HEK293 (cell line): ENCODE results near the gene TCP11.

ENCODE experiments used
- CTCF ChIA-PET: fragments of 350-600 bp; formaldehyde crosslinking; extraction: SDS; loops from one replicate; lab custom pipeline; 2021; ENCODE audit warnings: antibody characterized with exemption; lab: Yijun Ruan, JAX
- POLR2A ChIA-PET: fragments of 300-600 bp; formaldehyde crosslinking; extraction: SDS; loops from one replicate; lab custom pipeline; 2020; ENCODE audit warnings: antibody characterized with exemption, inconsistent platforms; lab: Yijun Ruan, JAX
- H3K27ac ChIP-seq: fragments of 200-500 bp; sonication (Bioruptor generic); 2 replicates; pipeline ENCODE4 v1.5.1; 2014; ENCODE audit warnings: low read depth, low read length, control low read depth, inconsistent platforms; ENCODE audit errors: extremely low read depth
- H3K36me3 ChIP-seq, 2 experiments: fragments of 200-500 bp in 1 of 2; sonication (Bioruptor generic) in 1 of 2; 1 replicate in 1 of 2; 2 replicates in 1 of 2; pipeline ENCODE4 v1.5.1; 2014 to 2017; ENCODE audit warnings: inconsistent platforms in 2 of 2, low read length in 2 of 2; ENCODE audit not compliant: control insufficient read depth in 2 of 2, insufficient read depth in 1 of 2
- H3K4me1 ChIP-seq: fragments of 200-500 bp; sonication (Bioruptor generic); 2 replicates; pipeline ENCODE4 v1.5.1; 2014; ENCODE audit warnings: mild to moderate bottlenecking, low read length, inconsistent platforms; ENCODE audit not compliant: control insufficient read depth, insufficient read depth
- H3K4me3 ChIP-seq: 2 replicates; pipeline ENCODE4 v1.5.1; 2011; ENCODE audit warnings: low read depth, mild to moderate bottlenecking, control low read depth, low read length, moderate library complexity
- H3K9me3 ChIP-seq: fragments of 200-500 bp; sonication (Bioruptor generic); 2 replicates; pipeline ENCODE4 v1.5.1; 2014; ENCODE audit warnings: low read depth, low read length, inconsistent platforms; ENCODE audit not compliant: control insufficient read depth, insufficient read depth
- KLF16 ChIP-seq: fragments of 450-650 bp; formaldehyde crosslinking; IDR thresholded peaks from 2 replicates; pipeline ENCODE4 v1.5.1; 2017; ENCODE audit warnings: missing biosample characterization, missing genetic modification characterization
- KLF9 ChIP-seq: fragments of 450-650 bp; formaldehyde crosslinking; IDR thresholded peaks from 2 replicates; pipeline ENCODE4 v1.5.1; 2016; ENCODE audit warnings: missing biosample characterization, missing genetic modification characterization, low read depth
- SALL2 ChIP-seq: fragments of 450-650 bp; formaldehyde crosslinking; IDR thresholded peaks from 2 replicates; pipeline ENCODE4 v1.5.0; 2017; ENCODE audit warnings: missing biosample characterization, mild to moderate bottlenecking, missing genetic modification characterization, borderline replicate concordance
- SP3 ChIP-seq: fragments of 450-650 bp; formaldehyde crosslinking; IDR thresholded peaks from 2 replicates; pipeline ENCODE4 v1.5.1; 2016; ENCODE audit warnings: missing biosample characterization, missing genetic modification characterization
- ZBTB8A ChIP-seq: fragments of 450-650 bp; formaldehyde crosslinking; IDR thresholded peaks from 2 replicates; pipeline ENCODE4 v1.5.1; 2016; ENCODE audit warnings: missing biosample characterization, missing genetic modification characterization
- ZFP37 ChIP-seq: fragments of 450-650 bp; formaldehyde crosslinking; IDR thresholded peaks from 2 replicates; pipeline ENCODE4 v1.5.1; 2016; ENCODE audit warnings: missing biosample characterization, missing genetic modification characterization
- ZNF138 ChIP-seq: fragments of 450-650 bp; formaldehyde crosslinking; IDR thresholded peaks from 2 replicates; pipeline ENCODE4 v1.5.1; 2016; ENCODE audit warnings: missing biosample characterization, missing genetic modification characterization, borderline replicate concordance
- ZNF140 ChIP-seq: fragments of 450-650 bp; formaldehyde crosslinking; IDR thresholded peaks from 2 replicates; pipeline ENCODE4 v1.5.1; 2016; ENCODE audit warnings: missing biosample characterization, missing genetic modification characterization
- ZNF155 ChIP-seq: fragments of 450-650 bp; formaldehyde crosslinking; IDR thresholded peaks from 2 replicates; pipeline ENCODE4 v1.5.1; 2016; ENCODE audit warnings: missing biosample characterization, missing genetic modification characterization
- ZNF175 ChIP-seq: fragments of 450-650 bp; formaldehyde crosslinking; IDR thresholded peaks from 2 replicates; pipeline ENCODE4 v1.5.1; 2016; ENCODE audit warnings: missing biosample characterization, missing genetic modification characterization
- ZNF19 ChIP-seq: fragments of 450-650 bp; formaldehyde crosslinking; IDR thresholded peaks from 2 replicates; pipeline ENCODE4; 2016; ENCODE audit warnings: missing biosample characterization, missing genetic modification characterization, low read depth
- ZNF248 ChIP-seq: fragments of 450-650 bp; formaldehyde crosslinking; IDR thresholded peaks from 2 replicates; pipeline ENCODE4 v1.5.1; 2017; ENCODE audit warnings: missing biosample characterization, missing genetic modification characterization
- ZNF26 ChIP-seq: fragments of 450-650 bp; formaldehyde crosslinking; IDR thresholded peaks from 2 replicates; pipeline ENCODE4 v1.5.1; 2016; ENCODE audit warnings: missing biosample characterization, missing genetic modification characterization
- ZNF513 ChIP-seq: fragments of 450-650 bp; IDR thresholded peaks from 2 replicates; pipeline ENCODE4 v1.5.1; 2018; ENCODE audit warnings: missing biosample characterization, missing genetic modification characterization
- ZNF555 ChIP-seq: fragments of 450-650 bp; formaldehyde crosslinking; conservative IDR thresholded peaks from 2 replicates; pipeline ENCODE4 v1.5.1; 2017; ENCODE audit warnings: missing biosample characterization, mild to moderate bottlenecking, missing genetic modification characterization, inconsistent platforms
- ZNF558 ChIP-seq: fragments of 450-650 bp; formaldehyde crosslinking; IDR thresholded peaks from 2 replicates; pipeline ENCODE4 v1.5.1; 2016; ENCODE audit warnings: missing biosample characterization, missing genetic modification characterization
- ZSCAN4 ChIP-seq: fragments of 450-650 bp; formaldehyde crosslinking; IDR thresholded peaks from 2 replicates; pipeline ENCODE4 v1.5.1; 2017; ENCODE audit warnings: missing biosample characterization, missing genetic modification characterization
- TF ChIP-seq, protein P1 (sequence below): fragments of 450-650 bp; formaldehyde crosslinking; IDR thresholded peaks from 2 replicates; pipeline ENCODE4 v1.5.1; 2017; ENCODE audit warnings: missing biosample characterization, missing genetic modification characterization
- TF ChIP-seq, protein P2 (sequence below): fragments of 450-650 bp; formaldehyde crosslinking; IDR thresholded peaks from 2 replicates; pipeline ENCODE4 v1.5.1; 2016; ENCODE audit warnings: missing biosample characterization, missing genetic modification characterization
- TF ChIP-seq, protein P3 (sequence below): fragments of 450-650 bp; formaldehyde crosslinking; conservative IDR thresholded peaks from 2 replicates; pipeline ENCODE4 v1.5.1; 2016; ENCODE audit warnings: low read depth, missing biosample characterization, missing genetic modification characterization

Gene TCP11

GRCh38 chr6:35086282-35086632 is 54.9 kb downstream of the TCP11 start:
- CTCF ChIA-PET, result no interaction called here
- no peak overlapping the region for H3K27ac ChIP-seq
- H3K4me3 ChIP-seq, result no peak overlapping the region
- H3K4me1 ChIP-seq, result no peaks in the 10 kb centered on the region
- TF ChIP-seq ZSCAN4 (tag by site-specific recombination) (no peak), ZNF155 (tag by site-specific recombination) (no peak), ZNF555 (no peak), ZNF26 (tag by site-specific recombination) (no peak), ZFP37 (tag by site-specific recombination) (no peak), ZNF175 (no peak), ZNF140 (tag by site-specific recombination) (no peak), ZNF138 (no peak)
- TF ChIP-seq, protein P1, sequence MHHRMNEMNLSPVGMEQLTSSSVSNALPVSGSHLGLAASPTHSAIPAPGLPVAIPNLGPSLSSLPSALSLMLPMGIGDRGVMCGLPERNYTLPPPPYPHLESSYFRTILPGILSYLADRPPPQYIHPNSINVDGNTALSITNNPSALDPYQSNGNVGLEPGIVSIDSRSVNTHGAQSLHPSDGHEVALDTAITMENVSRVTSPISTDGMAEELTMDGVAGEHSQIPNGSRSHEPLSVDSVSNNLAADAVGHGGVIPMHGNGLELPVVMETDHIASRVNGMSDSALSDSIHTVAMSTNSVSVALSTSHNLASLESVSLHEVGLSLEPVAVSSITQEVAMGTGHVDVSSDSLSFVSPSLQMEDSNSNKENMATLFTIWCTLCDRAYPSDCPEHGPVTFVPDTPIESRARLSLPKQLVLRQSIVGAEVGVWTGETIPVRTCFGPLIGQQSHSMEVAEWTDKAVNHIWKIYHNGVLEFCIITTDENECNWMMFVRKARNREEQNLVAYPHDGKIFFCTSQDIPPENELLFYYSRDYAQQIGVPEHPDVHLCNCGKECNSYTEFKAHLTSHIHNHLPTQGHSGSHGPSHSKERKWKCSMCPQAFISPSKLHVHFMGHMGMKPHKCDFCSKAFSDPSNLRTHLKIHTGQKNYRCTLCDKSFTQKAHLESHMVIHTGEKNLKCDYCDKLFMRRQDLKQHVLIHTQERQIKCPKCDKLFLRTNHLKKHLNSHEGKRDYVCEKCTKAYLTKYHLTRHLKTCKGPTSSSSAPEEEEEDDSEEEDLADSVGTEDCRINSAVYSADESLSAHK (tag by site-specific recombination), result no peak
- TF ChIP-seq, protein P2, sequence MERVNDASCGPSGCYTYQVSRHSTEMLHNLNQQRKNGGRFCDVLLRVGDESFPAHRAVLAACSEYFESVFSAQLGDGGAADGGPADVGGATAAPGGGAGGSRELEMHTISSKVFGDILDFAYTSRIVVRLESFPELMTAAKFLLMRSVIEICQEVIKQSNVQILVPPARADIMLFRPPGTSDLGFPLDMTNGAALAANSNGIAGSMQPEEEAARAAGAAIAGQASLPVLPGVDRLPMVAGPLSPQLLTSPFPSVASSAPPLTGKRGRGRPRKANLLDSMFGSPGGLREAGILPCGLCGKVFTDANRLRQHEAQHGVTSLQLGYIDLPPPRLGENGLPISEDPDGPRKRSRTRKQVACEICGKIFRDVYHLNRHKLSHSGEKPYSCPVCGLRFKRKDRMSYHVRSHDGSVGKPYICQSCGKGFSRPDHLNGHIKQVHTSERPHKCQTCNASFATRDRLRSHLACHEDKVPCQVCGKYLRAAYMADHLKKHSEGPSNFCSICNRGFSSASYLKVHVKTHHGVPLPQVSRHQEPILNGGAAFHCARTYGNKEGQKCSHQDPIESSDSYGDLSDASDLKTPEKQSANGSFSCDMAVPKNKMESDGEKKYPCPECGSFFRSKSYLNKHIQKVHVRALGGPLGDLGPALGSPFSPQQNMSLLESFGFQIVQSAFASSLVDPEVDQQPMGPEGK, result no peak
- TF ChIP-seq, all 188 proteins: peak for 0
- Histone ChIP-seq H3K36me3 (peaks cover 0 to 68% of the 10 kb centered on the region in 2 experiments; a peak in 1 of 3 replicates), H3K9me3 (no peaks in the 10 kb centered on the region)
- POLR2A ChIA-PET, result interaction anchor here (0.7 kb wide), 1 partner anchor 20 kb away, joined by 3 read pairs; no protein-coding TSS in a partner anchor

DNA sequence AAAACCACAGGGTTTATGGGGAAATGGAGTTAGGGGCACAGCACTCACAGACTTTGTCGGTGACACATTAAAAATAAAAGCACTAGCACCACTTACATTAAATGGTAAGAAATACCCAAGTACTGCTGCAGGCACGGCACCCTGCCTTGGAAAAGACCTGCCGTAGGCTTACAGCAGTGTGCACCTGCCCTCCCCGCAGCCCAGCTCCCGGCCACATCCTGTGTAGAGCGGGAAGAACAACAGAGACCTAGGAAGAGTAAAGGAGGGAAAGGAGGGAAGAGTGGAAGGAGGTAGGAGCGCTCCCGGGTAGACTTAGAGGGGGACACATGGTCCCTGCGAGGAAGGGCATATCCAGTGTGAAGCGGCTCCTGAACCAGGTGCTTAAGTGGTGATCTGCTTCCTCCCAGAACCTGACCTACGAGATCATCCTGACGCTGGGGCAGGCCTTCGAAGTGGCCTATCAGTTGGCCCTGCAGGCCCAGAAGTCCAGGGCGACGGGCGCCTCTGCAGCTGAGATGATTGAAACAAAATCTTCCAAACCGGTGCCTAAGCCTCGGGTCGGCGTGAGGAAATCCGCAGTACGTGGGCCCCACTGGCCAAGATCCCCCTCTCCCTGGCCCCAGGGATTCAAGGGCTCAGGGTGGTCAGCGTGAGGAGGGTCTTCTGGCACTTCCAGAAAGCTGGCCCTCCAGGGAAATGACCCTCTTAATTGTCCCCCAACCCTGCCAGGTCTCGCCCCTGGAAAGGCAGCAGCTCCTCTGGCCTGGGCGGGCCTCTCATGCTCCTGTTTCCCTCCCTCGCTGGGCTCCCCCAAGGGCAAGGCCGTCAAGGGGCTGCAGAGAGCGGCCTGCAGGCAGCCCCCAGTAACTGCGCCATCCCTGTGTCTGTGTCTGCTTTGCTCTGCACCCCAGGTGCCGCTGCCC is 55.5 kb downstream of the TCP11 start:
- CTCF ChIA-PET, result no interaction called here
- Histone ChIP-seq H3K4me1 (no peaks in the 10 kb centered on the region), H3K27ac (no peak overlapping the region), H3K9me3 (no peaks in the 10 kb centered on the region), H3K36me3 (peaks cover 0 to 74% of the 10 kb centered on the region in 2 experiments; a peak in 1 of 3 replicates), H3K4me3 (no peak overlapping the region)
- TF ChIP-seq KLF9 (tag by site-specific recombination) (no peak), ZNF513 (tag by site-specific recombination) (no peak), ZNF558 (tag by site-specific recombination) (no peak), SALL2 (no peak), SP3 (tag by site-specific recombination) (no peak), ZBTB8A (tag by site-specific recombination) (no peak), ZNF248 (tag by site-specific recombination) (no peak), ZNF19 (tag by site-specific recombination) (no peak), KLF16 (tag by site-specific recombination) (no peak)
- TF ChIP-seq, protein P3, sequence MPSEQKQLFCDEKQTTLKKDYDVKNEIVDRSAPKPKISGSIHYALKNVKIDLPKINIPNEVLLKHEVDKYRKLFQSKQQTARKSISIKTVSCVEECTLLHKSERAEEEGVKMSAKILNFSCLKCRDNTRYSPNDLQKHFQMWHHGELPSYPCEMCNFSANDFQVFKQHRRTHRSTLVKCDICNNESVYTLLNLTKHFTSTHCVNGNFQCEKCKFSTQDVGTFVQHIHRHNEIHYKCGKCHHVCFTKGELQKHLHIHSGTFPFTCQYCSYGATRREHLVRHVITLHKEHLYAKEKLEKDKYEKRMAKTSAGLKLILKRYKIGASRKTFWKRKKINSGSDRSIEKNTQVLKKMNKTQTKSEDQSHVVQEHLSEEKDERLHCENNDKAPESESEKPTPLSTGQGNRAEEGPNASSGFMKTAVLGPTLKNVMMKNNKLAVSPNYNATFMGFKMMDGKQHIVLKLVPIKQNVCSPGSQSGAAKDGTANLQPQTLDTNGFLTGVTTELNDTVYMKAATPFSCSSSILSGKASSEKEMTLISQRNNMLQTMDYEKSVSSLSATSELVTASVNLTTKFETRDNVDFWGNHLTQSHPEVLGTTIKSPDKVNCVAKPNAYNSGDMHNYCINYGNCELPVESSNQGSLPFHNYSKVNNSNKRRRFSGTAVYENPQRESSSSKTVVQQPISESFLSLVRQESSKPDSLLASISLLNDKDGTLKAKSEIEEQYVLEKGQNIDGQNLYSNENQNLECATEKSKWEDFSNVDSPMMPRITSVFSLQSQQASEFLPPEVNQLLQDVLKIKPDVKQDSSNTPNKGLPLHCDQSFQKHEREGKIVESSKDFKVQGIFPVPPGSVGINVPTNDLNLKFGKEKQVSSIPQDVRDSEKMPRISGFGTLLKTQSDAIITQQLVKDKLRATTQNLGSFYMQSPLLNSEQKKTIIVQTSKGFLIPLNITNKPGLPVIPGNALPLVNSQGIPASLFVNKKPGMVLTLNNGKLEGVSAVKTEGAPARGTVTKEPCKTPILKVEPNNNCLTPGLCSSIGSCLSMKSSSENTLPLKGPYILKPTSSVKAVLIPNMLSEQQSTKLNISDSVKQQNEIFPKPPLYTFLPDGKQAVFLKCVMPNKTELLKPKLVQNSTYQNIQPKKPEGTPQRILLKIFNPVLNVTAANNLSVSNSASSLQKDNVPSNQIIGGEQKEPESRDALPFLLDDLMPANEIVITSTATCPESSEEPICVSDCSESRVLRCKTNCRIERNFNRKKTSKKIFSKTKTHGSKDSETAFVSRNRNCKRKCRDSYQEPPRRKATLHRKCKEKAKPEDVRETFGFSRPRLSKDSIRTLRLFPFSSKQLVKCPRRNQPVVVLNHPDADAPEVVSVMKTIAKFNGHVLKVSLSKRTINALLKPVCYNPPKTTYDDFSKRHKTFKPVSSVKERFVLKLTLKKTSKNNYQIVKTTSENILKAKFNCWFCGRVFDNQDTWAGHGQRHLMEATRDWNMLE (tag by site-specific recombination), result no peak
- POLR2A ChIA-PET, result no interaction called here
